HG03457 (cell line): ENCODE measurements around the gene EED.

Experiments used
- ATAC-seq: cut with Tn5 transposase; IDR thresholded peaks from one replicate; pipeline ENCODE4 v1.9.1; 2021; ENCODE audit warnings: moderate number of reproducible peaks; ENCODE audit not compliant: unreplicated experiment

EED gene, protein sequence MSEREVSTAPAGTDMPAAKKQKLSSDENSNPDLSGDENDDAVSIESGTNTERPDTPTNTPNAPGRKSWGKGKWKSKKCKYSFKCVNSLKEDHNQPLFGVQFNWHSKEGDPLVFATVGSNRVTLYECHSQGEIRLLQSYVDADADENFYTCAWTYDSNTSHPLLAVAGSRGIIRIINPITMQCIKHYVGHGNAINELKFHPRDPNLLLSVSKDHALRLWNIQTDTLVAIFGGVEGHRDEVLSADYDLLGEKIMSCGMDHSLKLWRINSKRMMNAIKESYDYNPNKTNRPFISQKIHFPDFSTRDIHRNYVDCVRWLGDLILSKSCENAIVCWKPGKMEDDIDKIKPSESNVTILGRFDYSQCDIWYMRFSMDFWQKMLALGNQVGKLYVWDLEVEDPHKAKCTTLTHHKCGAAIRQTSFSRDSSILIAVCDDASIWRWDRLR

GRCh38 chr11:86244522-86245368 is at the start of gene EED:
Gene EED, plus strand, starts transcription at chr11:86244753. Its CDS starts 477 bp downstream, at chr11:86245230.
- peak; percentile 55 for ATAC-seq

DNA sequence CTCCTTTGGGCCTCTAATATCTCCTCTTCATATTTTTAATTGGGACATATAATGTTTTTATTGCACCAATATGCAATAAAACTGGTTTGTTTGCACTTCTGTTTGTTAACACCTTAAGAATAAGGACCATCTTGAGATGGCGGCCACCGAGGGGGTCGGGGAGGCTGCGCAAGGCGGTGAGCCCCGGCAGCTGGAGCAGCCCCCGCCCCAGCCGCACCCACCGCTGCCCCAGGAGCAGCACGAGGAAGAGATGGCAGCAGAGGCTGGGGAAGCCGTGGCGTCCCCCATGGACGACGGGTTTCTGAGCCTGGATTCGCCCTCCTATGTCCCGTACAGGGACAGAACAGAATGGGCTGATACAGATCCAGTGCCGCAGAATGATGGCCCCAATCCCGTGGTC is 49.6 kb upstream of the EED start:
- no peak for ATAC-seq

GRCh38 chr11:86196085-86196696 is 48.4 kb upstream of the EED start:
- no peak for ATAC-seq

GRCh38 chr11:86196913-86197312 is 47.6 kb upstream of the EED start:
- no peak for ATAC-seq

- ATAC-seq: no peak
Measured at GRCh38 chr11:86197448-86197847, 47.1 kb upstream of the EED start.

DNA sequence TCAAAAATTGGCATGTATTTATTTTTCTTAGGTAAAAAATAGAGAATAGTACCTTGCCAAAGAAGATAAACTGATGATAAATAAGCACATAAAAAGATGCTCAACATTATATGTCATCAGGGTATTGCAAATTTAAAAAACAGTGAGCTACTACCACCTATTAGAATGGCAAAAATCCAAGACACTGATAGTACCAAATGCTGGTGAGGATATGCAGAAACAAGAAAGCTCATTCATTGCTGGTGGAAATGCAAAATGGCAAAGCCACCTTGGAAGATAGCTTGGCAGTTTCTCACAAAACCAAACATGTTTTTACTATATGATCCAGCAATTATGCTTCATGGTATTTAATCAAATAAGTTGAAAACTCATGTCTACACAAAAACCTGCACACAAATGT is 46.4 kb upstream of the EED start:
- ATAC-seq: no peak

DNA sequence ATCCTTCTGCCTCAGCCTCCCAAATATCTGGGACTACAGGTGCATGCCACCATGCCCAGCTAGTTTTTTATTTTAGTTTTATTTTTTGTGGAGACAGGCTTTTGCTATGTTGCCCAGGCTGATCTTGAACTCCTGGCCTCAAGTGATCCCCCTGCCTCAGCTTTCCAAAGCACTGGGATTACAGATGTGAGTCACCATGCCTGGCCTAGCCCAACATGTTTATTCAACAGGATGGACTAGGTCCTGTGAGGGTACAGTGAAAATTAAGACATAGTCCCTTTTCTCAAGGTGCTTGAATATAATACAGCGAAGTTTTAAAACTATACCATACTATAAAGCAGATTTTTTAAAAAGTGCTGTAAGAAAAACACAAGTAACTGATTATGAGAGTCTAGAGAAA is 45.2 kb upstream of the EED start:
- no peak for ATAC-seq

- no peak for ATAC-seq
Measured at GRCh38 chr11:86201371-86201884, 43.1 kb upstream of the EED start.

DNA sequence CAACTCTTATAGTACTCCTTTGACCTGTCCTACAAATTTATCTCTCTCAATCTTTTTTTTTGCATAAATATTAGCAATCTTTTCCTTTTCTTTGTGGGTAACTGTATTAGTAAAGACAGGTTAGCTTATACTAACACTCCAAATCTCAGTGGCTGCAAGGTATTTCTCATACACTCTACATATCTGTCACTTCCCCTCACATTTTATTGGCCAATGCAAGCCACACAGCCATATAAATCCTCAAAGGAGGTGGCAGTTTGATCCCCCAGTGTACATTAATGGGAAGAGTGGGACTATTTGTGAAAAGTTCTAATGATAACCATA is 42.6 kb upstream of the EED start:
- ATAC-seq: peak; percentile 32

DNA sequence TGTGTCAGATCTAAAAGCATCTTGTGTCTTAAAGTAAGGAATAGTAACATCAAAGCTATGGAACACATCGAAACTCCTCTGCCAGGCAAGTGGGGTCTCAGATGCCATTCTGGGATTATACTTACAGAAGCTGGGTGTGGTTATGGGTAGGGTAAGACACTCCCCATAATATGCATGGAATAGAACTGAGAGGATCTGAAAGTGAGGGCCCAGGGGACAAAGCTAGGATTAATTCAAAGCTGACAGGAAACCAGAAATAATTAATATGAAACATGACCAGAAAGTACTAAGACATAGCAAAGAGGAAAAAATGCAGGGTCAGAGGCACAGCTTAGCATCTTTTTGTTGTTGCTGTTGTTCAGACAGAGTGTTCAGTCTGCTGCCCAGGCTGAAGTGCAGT is 40.2 kb upstream of the EED start:
- no peak for ATAC-seq

GRCh38 chr11:86205421-86206336 is 38.9 kb upstream of the EED start:
- no peak for ATAC-seq

DNA sequence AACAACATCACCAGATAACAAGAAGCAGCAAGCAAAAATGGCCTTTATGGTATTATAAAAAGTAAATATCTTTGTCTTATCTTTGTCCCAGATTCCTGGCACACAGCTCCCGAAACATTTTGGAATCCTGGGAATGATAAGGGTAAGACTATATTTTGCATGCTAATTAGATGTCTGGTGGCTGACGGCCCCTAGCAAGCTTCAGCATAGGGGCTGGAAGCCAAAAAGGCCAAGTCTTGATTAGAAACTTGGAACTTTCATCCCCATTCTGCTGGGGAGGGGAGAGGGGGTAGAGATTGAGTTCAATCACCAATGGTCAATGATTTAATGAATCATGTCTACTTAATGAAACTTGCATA is 38.2 kb upstream of the EED start:
- no peak for ATAC-seq

GRCh38 chr11:86207413-86207812 is 37.1 kb upstream of the EED start:
- no peak for ATAC-seq

GRCh38 chr11:86208572-86208971 is 36.0 kb upstream of the EED start:
- no peak for ATAC-seq

GRCh38 chr11:86209806-86210657 is 34.5 kb upstream of the EED start:
- ATAC-seq: no peak

- ATAC-seq: no peak
Measured at GRCh38 chr11:86210898-86211297, 33.7 kb upstream of the EED start.

DNA sequence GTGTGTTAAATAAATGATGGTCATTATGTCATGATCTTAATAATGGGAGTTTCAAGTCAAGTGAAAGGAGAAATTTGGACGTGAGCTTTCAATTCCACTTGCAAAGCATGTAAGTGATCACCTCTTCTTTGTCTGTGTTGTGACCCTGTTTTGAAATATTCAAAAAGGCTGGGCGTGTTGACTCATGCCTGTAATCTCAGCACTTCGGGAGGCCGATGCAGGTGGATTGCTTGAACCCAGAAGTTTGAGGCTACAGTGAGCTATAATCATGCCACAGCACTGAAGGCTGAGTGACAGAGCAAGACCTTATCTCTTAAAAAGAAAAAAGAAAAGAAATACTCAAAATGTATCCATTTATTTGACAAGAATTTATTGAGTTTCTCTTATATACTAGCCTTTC is 32.9 kb upstream of the EED start:
- ATAC-seq: no peak

GRCh38 chr11:86212019-86212611 is 32.4 kb upstream of the EED start:
- no peak for ATAC-seq

- ATAC-seq: peak; percentile 44
Measured at GRCh38 chr11:86214710-86215109, 29.8 kb upstream of the EED start.
